WTC11 (cell line): ENCODE data around the gene AGBL5. TPM values are rescaled to one million over a fixed set of nuclear protein-coding genes. Genes with fewer than 3 reads are reported as not detected.

Experiments
- ATAC-seq: fragments of 200-7000 bp; cut with Tn5 transposase; 2 replicates; pipeline ENCODE4 v1.10.0; 2021; ENCODE audit warnings: mild to moderate bottlenecking, moderate library complexity
- CTCF ChIA-PET: fragments of 300-600 bp; sonication (Branson Sonifier 250); formaldehyde crosslinking; loops from one replicate; lab custom pipeline; 2021; ENCODE audit warnings: antibody characterized with exemption; lab: Charles Lee
- POLR2A ChIA-PET: fragments of 350-600 bp; sonication (Branson Sonifier 250); formaldehyde crosslinking; loops from one replicate; lab custom pipeline; 2021; ENCODE audit warnings: antibody characterized with exemption; lab: Charles Lee
- DNase-seq: peaks from one replicate; pipeline ENCODE4 v3.0.0; 2021; ENCODE audit warnings: low spot score
- H3K27ac Mint-ChIP-seq: 2 replicates; pipeline ENCODE4 v1.8.0; 2021; ENCODE audit warnings: mixed read lengths
- H3K27me3 Mint-ChIP-seq: 2 replicates; pipeline ENCODE4 v1.8.0; 2021; ENCODE audit warnings: low read depth, mild to moderate bottlenecking, moderate library complexity, mixed read lengths
- H3K36me3 Mint-ChIP-seq: 2 replicates; pipeline ENCODE4 v1.8.0; 2021; ENCODE audit warnings: mixed read lengths
- H3K4me1 Mint-ChIP-seq: 2 replicates; pipeline ENCODE4 v1.8.0; 2022; ENCODE audit warnings: mixed read lengths
- H3K4me3 Mint-ChIP-seq: 2 replicates; pipeline ENCODE4 v1.8.0; 2021; ENCODE audit warnings: mild to moderate bottlenecking, moderate library complexity, mixed read lengths
- H3K9me3 Mint-ChIP-seq: 2 replicates; pipeline ENCODE4 v1.8.0; 2021; ENCODE audit warnings: mixed read lengths
- AFF4 ChIP-seq: sonication (generic); formaldehyde crosslinking; IDR thresholded peaks from 2 replicates; pipeline ENCODE4 v1.8.1; 2023; ENCODE audit warnings: mild to moderate bottlenecking, missing genetic modification reagents, borderline replicate concordance
- ARID4B ChIP-seq: sonication (generic); formaldehyde crosslinking; IDR thresholded peaks from 2 replicates; pipeline ENCODE4 v1.8.0; 2023; ENCODE audit warnings: missing genetic modification reagents, mild to moderate bottlenecking, borderline replicate concordance
- CDX4 ChIP-seq: fragments of 250-450 bp; sonication (Bioruptor Pico); IDR thresholded peaks from 2 replicates; pipeline ENCODE4 v1.9.0; 2021; ENCODE audit warnings: moderate library complexity, mild to moderate bottlenecking, inconsistent platforms, borderline replicate concordance
- CREB1 ChIP-seq: sonication (generic); formaldehyde crosslinking; IDR thresholded peaks from 2 replicates; pipeline ENCODE4 v1.8.0; 2023; ENCODE audit warnings: mild to moderate bottlenecking, missing genetic modification reagents
- ETV6 ChIP-seq: sonication (generic); formaldehyde crosslinking; IDR thresholded peaks from 2 replicates; pipeline ENCODE4 v1.8.1; 2022; ENCODE audit warnings: mild to moderate bottlenecking, missing genetic modification reagents
- FOXK1 ChIP-seq: sonication (generic); formaldehyde crosslinking; IDR thresholded peaks from 2 replicates; pipeline ENCODE4 v1.8.0; 2022; ENCODE audit warnings: mild to moderate bottlenecking, moderate library complexity, missing genetic modification reagents
- GRHL2 ChIP-seq: fragments of 250-450 bp; sonication (Bioruptor Pico); IDR thresholded peaks from 2 replicates; pipeline ENCODE4 v1.8.0; 2022; ENCODE audit warnings: mild to moderate bottlenecking, moderate library complexity; ENCODE audit not compliant: insufficient replicate concordance, severe bottlenecking
- GTF2I ChIP-seq: fragments of 250-450 bp; sonication (Bioruptor Pico); conservative IDR thresholded peaks from 2 replicates; pipeline ENCODE4 v1.4.0; 2021; ENCODE audit warnings: mild to moderate bottlenecking
- NFATC4 ChIP-seq: fragments of 250-450 bp; sonication (Bioruptor Pico); IDR thresholded peaks from 2 replicates; pipeline ENCODE4 v1.9.0; 2021; ENCODE audit warnings: mild to moderate bottlenecking
- NR3C1 ChIP-seq: sonication (generic); formaldehyde crosslinking; conservative IDR thresholded peaks from 2 replicates; pipeline ENCODE4 v1.8.1; 2023; ENCODE audit warnings: low read depth, mild to moderate bottlenecking, missing genetic modification reagents
- RELA ChIP-seq: sonication (generic); formaldehyde crosslinking; IDR thresholded peaks from 2 replicates; pipeline ENCODE4 v1.8.1; 2022; ENCODE audit warnings: missing genetic modification reagents, mild to moderate bottlenecking, borderline replicate concordance
- RORB ChIP-seq: fragments of 250-450 bp; sonication (Bioruptor Pico); IDR thresholded peaks from 2 replicates; pipeline ENCODE4 v1.9.0; 2021; ENCODE audit warnings: mild to moderate bottlenecking
- SMAD3 ChIP-seq: sonication (generic); formaldehyde crosslinking; IDR thresholded peaks from 2 replicates; pipeline ENCODE4 v1.8.0; 2022; ENCODE audit warnings: missing genetic modification reagents, mild to moderate bottlenecking, borderline replicate concordance
- SMAD4 ChIP-seq: sonication (generic); formaldehyde crosslinking; IDR thresholded peaks from 2 replicates; pipeline ENCODE4 v1.8.0; 2022; ENCODE audit warnings: mild to moderate bottlenecking, missing genetic modification reagents
- ZMAT4 ChIP-seq: fragments of 250-450 bp; sonication (Bioruptor Pico); IDR thresholded peaks from 2 replicates; pipeline ENCODE4 v1.9.0; 2021; ENCODE audit warnings: mild to moderate bottlenecking
- ZNF263 ChIP-seq: sonication (generic); formaldehyde crosslinking; IDR thresholded peaks from 2 replicates; pipeline ENCODE4 v1.8.1; 2022; ENCODE audit warnings: low read depth, mild to moderate bottlenecking, moderate library complexity, missing genetic modification reagents
- ZNF512 ChIP-seq: sonication (generic); formaldehyde crosslinking; IDR thresholded peaks from 2 replicates; pipeline ENCODE4 v1.8.1; 2022; ENCODE audit warnings: missing genetic modification reagents, borderline replicate concordance
- total RNA-seq: library from RNA; stranded (reverse); gene quantifications from 3 replicates; pipeline ENCODE4 v1.2.3, GENCODE V29; 2021
- TF ChIP-seq, protein P1 (sequence below): fragments of 200-600 bp; IDR thresholded peaks from 2 replicates; pipeline ENCODE4 v1.8.0; 2022; ENCODE audit warnings: antibody characterized with exemption
- TF ChIP-seq, protein P2 (sequence below): fragments of 250-450 bp; sonication (Bioruptor Pico); conservative IDR thresholded peaks from 2 replicates; pipeline ENCODE4 v1.9.0; 2021; ENCODE audit warnings: mild to moderate bottlenecking

Gene AGBL5
- total RNA-seq, 1 experiment from 2014 or later: 43.0 TPM

DNA sequence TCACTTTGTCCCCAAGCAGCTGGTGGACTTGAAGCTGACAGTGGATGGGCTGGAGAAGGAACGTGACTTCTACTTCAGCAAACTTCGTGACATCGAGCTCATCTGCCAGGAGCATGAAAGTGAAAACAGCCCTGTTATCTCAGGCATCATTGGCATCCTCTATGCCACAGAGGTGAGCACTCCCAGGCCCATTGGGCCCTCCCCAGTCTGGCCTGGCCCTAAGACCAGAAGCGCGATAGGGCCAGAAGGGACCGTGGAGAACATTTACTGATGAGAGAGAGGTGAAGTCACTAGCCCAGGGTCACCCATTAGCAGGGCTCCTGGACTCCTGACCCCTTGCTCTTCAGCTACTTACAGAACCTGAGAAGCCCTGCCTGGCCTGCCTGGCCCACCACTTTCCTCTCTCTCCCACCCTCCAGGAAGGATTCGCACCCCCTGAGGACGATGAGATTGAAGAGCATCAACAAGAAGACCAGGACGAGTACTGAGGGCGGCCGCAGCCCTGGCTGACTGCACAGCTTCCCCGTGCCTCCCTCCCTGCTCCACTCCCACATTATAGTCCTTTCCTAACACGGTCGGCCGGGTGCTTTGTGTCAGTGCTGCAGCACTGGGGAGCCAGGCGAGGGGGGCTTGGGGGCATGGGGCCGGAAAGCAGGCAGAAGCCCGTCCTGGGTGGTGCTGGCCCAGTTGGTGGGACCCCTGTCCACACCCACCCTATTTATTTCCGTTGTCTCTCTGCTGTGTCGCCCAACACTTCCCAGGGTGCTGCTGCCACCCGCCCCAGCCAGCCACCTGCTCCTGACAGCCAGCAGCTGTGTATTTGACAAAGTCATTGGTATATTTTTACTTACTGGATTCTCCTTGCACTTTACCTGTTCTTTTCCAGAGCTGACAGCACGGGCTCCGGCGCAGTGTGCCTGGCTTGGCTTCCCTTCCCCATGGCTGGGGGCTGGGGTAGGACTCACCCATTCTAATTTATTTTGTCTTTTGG lies 25.3 kb upstream of the AGBL5 start:
- H3K4me3 Mint-ChIP-seq: no peak overlapping the region
- no peaks in the 10 kb centered on the region for H3K27me3 Mint-ChIP-seq
- peaks cover 3% of the 10 kb centered on the region; the same call in 1 of the 2 replicates for H3K4me1 Mint-ChIP-seq
- ChIA-PET POLR2A (no interaction called here), CTCF (interaction anchor here (0.9 to 6.3 kb wide), 10 partner anchors 10 to 277 kb away, joined by 3 to 161 read pairs (median 18); partner anchors contain the start of genes AGBL5, DPYSL5 and KHK)
- peaks cover 7% of the 10 kb centered on the region; the same call in 1 of the 2 replicates for H3K36me3 Mint-ChIP-seq
- TF ChIP-seq, protein P1, sequence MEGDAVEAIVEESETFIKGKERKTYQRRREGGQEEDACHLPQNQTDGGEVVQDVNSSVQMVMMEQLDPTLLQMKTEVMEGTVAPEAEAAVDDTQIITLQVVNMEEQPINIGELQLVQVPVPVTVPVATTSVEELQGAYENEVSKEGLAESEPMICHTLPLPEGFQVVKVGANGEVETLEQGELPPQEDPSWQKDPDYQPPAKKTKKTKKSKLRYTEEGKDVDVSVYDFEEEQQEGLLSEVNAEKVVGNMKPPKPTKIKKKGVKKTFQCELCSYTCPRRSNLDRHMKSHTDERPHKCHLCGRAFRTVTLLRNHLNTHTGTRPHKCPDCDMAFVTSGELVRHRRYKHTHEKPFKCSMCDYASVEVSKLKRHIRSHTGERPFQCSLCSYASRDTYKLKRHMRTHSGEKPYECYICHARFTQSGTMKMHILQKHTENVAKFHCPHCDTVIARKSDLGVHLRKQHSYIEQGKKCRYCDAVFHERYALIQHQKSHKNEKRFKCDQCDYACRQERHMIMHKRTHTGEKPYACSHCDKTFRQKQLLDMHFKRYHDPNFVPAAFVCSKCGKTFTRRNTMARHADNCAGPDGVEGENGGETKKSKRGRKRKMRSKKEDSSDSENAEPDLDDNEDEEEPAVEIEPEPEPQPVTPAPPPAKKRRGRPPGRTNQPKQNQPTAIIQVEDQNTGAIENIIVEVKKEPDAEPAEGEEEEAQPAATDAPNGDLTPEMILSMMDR: no peak
- TF ChIP-seq SMAD3 (CRISPR knock-in tag) (no peak), ZMAT4 (no peak), NR3C1 (no peak), GTF2I (CRISPR knock-in tag) (no peak), ZNF263 (CRISPR knock-in tag) (no peak), FOXK1 (no peak), GRHL2 (no peak), SMAD4 (CRISPR knock-in tag) (no peak), ZNF512 (CRISPR knock-in tag) (no peak), CREB1 (CRISPR knock-in tag) (no peak), RORB (no peak), ARID4B (CRISPR knock-in tag) (no peak), NFATC4 (CRISPR knock-in tag) (no peak), RELA (CRISPR knock-in tag) (no peak), CDX4 (no peak), AFF4 (no peak), ETV6 (CRISPR knock-in tag) (no peak)
- TF ChIP-seq, protein P2, sequence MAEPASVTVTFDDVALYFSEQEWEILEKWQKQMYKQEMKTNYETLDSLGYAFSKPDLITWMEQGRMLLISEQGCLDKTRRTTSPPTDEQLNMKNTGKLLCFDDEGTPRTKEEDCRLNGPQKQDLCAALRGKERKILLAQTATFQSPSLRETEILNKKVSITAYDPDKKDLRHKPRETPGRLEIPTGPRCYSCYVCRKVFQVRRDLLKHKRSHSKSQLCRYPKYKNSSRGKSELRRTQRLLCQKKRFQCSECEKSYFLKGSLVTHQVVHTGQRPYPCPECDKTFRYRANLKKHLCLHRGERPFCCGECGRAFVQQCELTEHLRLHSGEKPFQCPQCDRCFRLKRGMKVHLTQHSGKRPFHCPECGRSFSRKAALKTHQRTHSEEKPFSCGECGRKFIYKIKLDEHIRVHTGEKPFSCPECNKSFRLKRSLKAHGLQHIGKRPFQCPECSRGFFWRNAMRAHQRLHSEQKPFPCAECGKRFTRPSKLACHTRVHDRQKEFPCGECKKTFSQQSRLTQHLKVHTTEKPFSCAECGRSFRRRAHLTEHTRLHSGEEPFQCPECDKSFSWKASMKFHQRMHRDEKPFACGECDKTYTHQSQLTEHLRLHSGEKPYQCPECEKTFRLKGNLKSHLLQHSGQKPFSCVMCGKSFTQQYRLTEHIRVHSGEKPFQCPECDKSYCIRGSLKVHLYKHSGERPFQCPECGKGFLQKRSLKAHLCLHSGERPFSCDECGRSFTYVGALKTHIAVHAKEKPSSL (CRISPR knock-in tag): no peak
- ATAC-seq: no peak
- DNase-seq: no peak
- H3K9me3 Mint-ChIP-seq: no peaks in the 10 kb centered on the region
- H3K27ac Mint-ChIP-seq: no peak overlapping the region
